T-helper 2 cell treated with Interferon-gamma antibody and Interleukin-4, amounts not matched to agents 5 μg/mL and 100 μg/mL, for 36 hours (primary cell): ENCODE results near the gene COX19.
A peak's percentile ranks its signal among the peaks of the same experiment; 100 is the strongest.

Source experiments
- DNase-seq: peaks from one replicate; pipeline ENCODE4 v3.0.0; 2021; ENCODE audit warnings: low spot score
- H3K27ac Mint-ChIP-seq: one replicate; pipeline ENCODE4 v1.8.0; 2021; ENCODE audit warnings: mild to moderate bottlenecking, mixed read lengths
- H3K27me3 Mint-ChIP-seq: one replicate; pipeline ENCODE4 v1.8.0; 2021; ENCODE audit warnings: low read depth, mixed read lengths
- H3K36me3 Mint-ChIP-seq: one replicate; pipeline ENCODE4 v1.8.0; 2021; ENCODE audit warnings: low read depth, mixed read lengths
- H3K4me1 Mint-ChIP-seq: one replicate; pipeline ENCODE4 v1.8.0; 2021; ENCODE audit warnings: low read depth, mixed read lengths
- H3K4me3 Mint-ChIP-seq: one replicate; pipeline ENCODE4 v1.8.0; 2022; ENCODE audit warnings: mild to moderate bottlenecking, moderate library complexity, mixed read lengths
- H3K9me3 Mint-ChIP-seq: one replicate; pipeline ENCODE4 v1.8.0; 2021; ENCODE audit warnings: mixed read lengths

Gene COX19

GRCh38 chr7:959271-959670, 16.1 kb downstream of the COX19 start:
- no peaks in the 10 kb centered on the region for H3K36me3 Mint-ChIP-seq
- DNase-seq: no peak
- H3K4me1 Mint-ChIP-seq: peaks cover 2% of the 10 kb centered on the region
- H3K27ac Mint-ChIP-seq: no peak overlapping the region
- H3K9me3 Mint-ChIP-seq: no peaks in the 10 kb centered on the region
- H3K27me3 Mint-ChIP-seq: peaks cover 15% of the 10 kb centered on the region
- no peak overlapping the region for H3K4me3 Mint-ChIP-seq

- H3K4me1 Mint-ChIP-seq: peaks cover 2% of the 10 kb centered on the region
- no peak overlapping the region for H3K4me3 Mint-ChIP-seq
- H3K27ac Mint-ChIP-seq: no peak overlapping the region
- H3K27me3 Mint-ChIP-seq: peaks cover 14% of the 10 kb centered on the region
- H3K36me3 Mint-ChIP-seq: no peaks in the 10 kb centered on the region
- DNase-seq: no peak
- no peaks in the 10 kb centered on the region for H3K9me3 Mint-ChIP-seq
Observed at GRCh38 chr7:958221-959200, 16.8 kb downstream of the COX19 start.

GRCh38 chr7:957418-958220, 17.7 kb downstream of the COX19 start:
- Mint-ChIP-seq H3K27ac (no peak overlapping the region), H3K36me3 (no peaks in the 10 kb centered on the region), H3K4me3 (no peak overlapping the region), H3K27me3 (peaks cover 12% of the 10 kb centered on the region), H3K9me3 (no peaks in the 10 kb centered on the region), H3K4me1 (peaks cover 2% of the 10 kb centered on the region)
- no peak for DNase-seq

- Mint-ChIP-seq H3K4me3 (peak overlapping the region; percentile 66), H3K9me3 (no peaks in the 10 kb centered on the region), H3K27ac (no peak overlapping the region)
Observed at GRCh38 chr7:956031-956430, 19.3 kb downstream of the COX19 start.

GRCh38 chr7:954330-955238, 20.8 kb downstream of the COX19 start, which contains the start of gene ADAP1:
Gene ADAP1 (minus strand): TSS chr7:954680. CDS start chr7:954477, 203 bp downstream.
- peaks cover 9% of the 10 kb centered on the region for H3K27me3 Mint-ChIP-seq
- no peak within 1 kb of the TSS for H3K27ac Mint-ChIP-seq
- DNase-seq: peak; percentile 67
- no peaks in the 10 kb centered on the region for H3K9me3 Mint-ChIP-seq
- H3K36me3 Mint-ChIP-seq: no peaks in the 10 kb centered on the region
- H3K4me3 Mint-ChIP-seq: peak within 1 kb of the TSS; percentile 64
- no peaks in the 10 kb centered on the region for H3K4me1 Mint-ChIP-seq

More at GRCh38 chr7:956031-956430, 19.3 kb downstream of the COX19 start:
- DNase-seq: no peak
- Mint-ChIP-seq H3K36me3 (no peaks in the 10 kb centered on the region), H3K4me1 (peaks cover 2% of the 10 kb centered on the region), H3K27me3 (peaks cover 9% of the 10 kb centered on the region)

- no peak for DNase-seq
- no peaks in the 10 kb centered on the region for H3K4me1 Mint-ChIP-seq
- peaks cover 9% of the 10 kb centered on the region for H3K27me3 Mint-ChIP-seq
- no peak overlapping the region for H3K4me3 Mint-ChIP-seq
- no peaks in the 10 kb centered on the region for H3K36me3 Mint-ChIP-seq
- H3K27ac Mint-ChIP-seq: no peak overlapping the region
- no peaks in the 10 kb centered on the region for H3K9me3 Mint-ChIP-seq
Observed at GRCh38 chr7:953547-954327, 21.6 kb downstream of the COX19 start.

GRCh38 chr7:952548-953441, 22.6 kb downstream of the COX19 start:
- H3K27ac Mint-ChIP-seq: peak overlapping the region; percentile 45
- peak overlapping the region; percentile 38 for H3K4me3 Mint-ChIP-seq
- H3K9me3 Mint-ChIP-seq: no peaks in the 10 kb centered on the region
- no peaks in the 10 kb centered on the region for H3K36me3 Mint-ChIP-seq
- no peak for DNase-seq
- H3K4me1 Mint-ChIP-seq: no peaks in the 10 kb centered on the region
- peaks cover 9% of the 10 kb centered on the region for H3K27me3 Mint-ChIP-seq

- no peaks in the 10 kb centered on the region for H3K36me3 Mint-ChIP-seq
Observed at GRCh38 chr7:951881-952547, 23.3 kb downstream of the COX19 start.

GRCh38 chr7:949021-949934, 26.1 kb downstream of the COX19 start:
- Mint-ChIP-seq H3K27me3 (no peaks in the 10 kb centered on the region), H3K4me3 (no peak overlapping the region), H3K9me3 (no peaks in the 10 kb centered on the region), H3K27ac (no peak overlapping the region), H3K36me3 (no peaks in the 10 kb centered on the region), H3K4me1 (no peaks in the 10 kb centered on the region)
- no peak for DNase-seq

More at GRCh38 chr7:951881-952547, 23.3 kb downstream of the COX19 start:
- Mint-ChIP-seq H3K9me3 (no peaks in the 10 kb centered on the region), H3K27ac (no peak overlapping the region), H3K4me1 (no peaks in the 10 kb centered on the region), H3K4me3 (peak overlapping the region; percentile 38), H3K27me3 (peaks cover 9% of the 10 kb centered on the region)
- no peak for DNase-seq

GRCh38 chr7:947391-948210, 27.7 kb downstream of the COX19 start:
- Mint-ChIP-seq H3K27ac (no peak overlapping the region), H3K9me3 (no peaks in the 10 kb centered on the region), H3K4me3 (no peak overlapping the region), H3K4me1 (no peaks in the 10 kb centered on the region), H3K36me3 (no peaks in the 10 kb centered on the region), H3K27me3 (no peaks in the 10 kb centered on the region)
- DNase-seq: no peak
